ENCODE measurements around the gene RPL36.
A peak's percentile ranks its signal among the peaks of the same experiment; 100 is the strongest.

The RPL36 gene

DNA sequence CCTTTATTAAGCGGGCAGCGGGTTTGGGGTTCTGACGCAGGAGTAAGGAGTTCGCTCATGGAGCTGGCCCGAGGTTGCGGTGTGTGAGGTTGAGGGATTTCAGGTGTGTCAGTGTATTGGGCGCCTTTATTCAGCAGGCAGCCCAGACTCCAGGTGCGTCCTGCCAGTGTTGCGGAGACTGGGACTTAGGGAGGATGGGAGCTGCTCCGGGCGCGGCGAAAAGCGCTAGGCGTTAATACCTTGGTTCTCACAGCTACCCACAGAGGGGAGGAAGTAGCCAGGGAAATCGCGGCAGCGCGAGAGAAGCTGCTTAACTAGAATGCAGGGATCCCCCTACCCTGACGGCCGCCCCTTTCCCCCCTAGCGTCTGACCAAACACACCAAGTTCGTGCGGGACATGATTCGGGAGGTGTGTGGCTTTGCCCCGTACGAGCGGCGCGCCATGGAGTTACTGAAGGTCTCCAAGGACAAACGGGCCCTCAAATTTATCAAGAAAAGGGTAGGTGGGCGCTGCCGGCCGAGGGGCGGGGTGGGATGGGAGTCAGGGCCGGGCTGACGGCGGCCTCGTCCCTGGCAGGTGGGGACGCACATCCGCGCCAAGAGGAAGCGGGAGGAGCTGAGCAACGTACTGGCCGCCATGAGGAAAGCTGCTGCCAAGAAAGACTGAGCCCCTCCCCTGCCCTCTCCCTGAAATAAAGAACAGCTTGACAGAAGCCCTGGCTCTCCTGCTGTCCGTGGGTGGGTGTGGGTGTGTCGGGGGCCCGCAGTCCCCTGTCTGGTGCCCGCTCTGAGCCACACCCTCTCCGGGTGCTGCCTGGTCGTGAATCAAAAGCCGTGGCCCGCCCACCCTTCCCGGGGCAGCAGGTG lies 1.1 kb downstream of the RPL36 start:
- no peaks in the 10 kb centered on the region for H3K27me3 ChIP-seq (ENCODE audit: low read depth)
- H3K4me3 ChIP-seq, result peak overlapping the region; percentile 98
- peaks cover 14% of the 10 kb centered on the region for H3K4me1 ChIP-seq
- no peaks in the 10 kb centered on the region for H3K9me3 ChIP-seq
- in situ Hi-C loops (cut with MboI; ENCODE audit: low sequenced_read_pairs), result no loop called here
- H3K36me3 ChIP-seq (replicated peaks), result peaks cover 60% of the 10 kb centered on the region
- peak; percentile 27 to 76 for DNase-seq (ENCODE audit: low spot score in 2 of 2)

DNA sequence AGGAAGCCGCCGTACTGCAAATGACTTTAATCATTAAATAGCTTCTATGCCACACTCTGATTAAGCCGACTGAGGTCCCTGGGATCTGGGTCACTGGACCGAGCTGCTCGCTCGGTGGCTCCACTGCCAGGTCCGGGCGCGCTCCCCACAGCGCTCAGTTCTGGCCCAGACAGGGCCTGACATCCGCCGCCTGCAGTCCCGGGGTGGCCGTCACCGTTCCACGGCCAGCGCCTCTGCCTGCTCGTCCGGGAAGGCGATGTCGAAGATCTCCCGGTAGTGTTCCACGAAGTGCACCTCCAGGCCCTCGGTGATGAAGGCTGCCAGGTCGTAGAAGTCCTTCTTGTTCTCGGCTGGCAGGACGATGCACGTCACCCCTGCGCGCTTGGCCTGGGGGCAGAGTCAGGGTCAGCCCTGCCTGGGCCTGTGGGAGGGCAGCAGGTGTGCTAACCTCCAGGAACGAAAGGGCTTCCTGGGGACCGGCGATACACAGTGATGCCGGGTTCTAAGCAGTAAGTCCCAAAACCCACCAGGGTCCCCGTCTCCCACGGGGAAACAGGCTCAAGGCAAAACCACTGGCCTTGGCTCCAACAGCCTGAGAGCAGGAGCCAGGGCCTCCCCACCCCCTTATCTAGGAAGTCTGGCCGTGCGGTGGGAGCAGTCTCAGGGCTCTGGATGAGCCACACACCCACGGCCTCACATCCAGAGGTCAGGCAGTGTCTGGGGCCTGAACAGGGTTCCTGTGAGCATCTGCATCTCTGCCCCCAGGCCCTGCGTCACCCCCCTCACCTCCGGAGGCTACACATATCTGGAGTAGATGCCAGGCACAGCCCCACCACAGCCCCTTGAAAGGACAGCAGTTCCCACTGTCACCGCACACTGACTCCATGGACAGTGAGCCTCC lies 2.0 kb downstream of the RPL36 start:
- DNase-seq (ENCODE audit: low spot score in 2 of 2), result peak in 1 of 2 experiments; percentile 55
- Histone ChIP-seq H3K36me3 (replicated peaks) (peaks cover 69% of the 10 kb centered on the region), H3K27me3 (ENCODE audit: low read depth) (no peaks in the 10 kb centered on the region), H3K4me3 (peak overlapping the region; percentile 98), H3K4me1 (peaks cover 10% of the 10 kb centered on the region), H3K9me3 (no peaks in the 10 kb centered on the region)
- in situ Hi-C loops (cut with MboI; ENCODE audit: low sequenced_read_pairs), result no loop called here

DNA sequence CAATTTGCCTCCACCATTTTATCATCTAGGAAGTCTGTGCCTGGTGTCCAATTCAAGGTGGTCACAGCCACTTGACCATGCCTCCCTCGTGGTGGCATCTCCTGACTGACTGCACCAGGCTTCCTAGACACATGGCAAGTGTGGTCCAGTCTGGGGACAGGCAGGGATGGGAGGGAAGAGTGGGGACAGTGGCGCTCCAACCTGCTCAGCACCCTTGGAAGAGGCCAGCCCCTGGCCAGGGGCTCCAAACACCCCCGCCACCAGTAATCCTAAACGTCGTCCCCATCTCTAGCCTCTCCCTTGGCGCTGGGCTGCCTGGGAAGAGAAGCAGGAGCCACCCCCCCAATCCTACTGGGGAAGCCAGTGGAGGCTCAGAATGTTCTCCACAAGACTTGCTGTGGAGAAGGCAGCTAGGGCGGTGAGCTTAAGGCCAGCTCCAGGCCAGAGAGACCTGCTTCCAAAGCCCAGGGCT lies 2.7 kb downstream of the RPL36 start:
- in situ Hi-C loops (cut with MboI; ENCODE audit: low sequenced_read_pairs), result no loop called here
- Histone ChIP-seq H3K4me1 (peaks cover 7% of the 10 kb centered on the region), H3K36me3 (replicated peaks) (peaks cover 70% of the 10 kb centered on the region), H3K4me3 (peak overlapping the region; percentile 98; the same call in 1 of the 2 replicates), H3K9me3 (no peaks in the 10 kb centered on the region), H3K27me3 (ENCODE audit: low read depth) (no peaks in the 10 kb centered on the region)
- no peak for DNase-seq (ENCODE audit: low spot score in 2 of 2)

DNA sequence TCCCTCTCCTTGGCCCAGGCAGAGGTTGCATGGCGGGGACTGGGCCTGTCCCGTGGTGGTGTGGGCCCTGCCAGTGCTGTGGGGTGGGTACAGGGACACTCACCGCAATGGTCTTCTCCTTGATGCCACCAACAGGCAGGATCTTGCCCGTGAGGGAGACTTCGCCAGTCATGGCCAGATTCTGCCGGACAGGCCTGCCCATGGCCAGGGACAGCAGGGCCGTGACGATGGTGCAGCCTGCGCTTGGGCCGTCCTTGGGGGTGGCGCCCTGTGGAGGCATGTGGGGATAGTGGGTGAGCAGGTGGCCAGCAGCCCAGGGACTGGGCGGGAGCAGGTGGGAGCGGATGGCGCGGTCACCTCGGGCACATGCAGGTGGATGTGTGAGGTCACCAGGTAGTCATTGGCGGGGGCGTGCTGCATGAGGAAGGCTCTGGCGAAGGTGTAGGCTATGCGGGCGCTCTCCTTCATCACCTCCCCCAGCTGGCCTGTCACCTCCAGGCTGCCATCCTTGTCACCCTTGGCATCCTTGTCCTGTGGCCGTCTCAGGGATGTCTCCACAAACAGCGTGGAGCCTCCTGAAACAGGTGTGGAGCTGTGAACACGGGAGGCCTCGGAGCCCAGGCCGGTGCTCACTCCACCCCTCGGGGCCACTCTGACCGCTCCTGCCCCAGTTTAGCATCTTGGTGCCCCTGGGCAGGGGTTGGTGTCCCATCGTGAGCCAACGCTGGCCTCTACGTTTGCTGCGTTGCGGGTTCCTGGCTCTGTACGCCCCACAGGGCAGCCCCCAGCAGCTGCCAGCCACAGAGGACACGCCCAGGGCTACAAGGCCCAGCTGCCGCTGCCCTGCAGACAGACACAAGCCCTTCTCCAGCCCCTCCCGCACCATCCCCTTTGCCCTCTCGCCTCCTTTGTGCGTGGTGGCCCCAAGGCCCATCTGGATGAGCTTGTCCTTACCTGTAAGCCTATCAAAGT lies 3.4 kb downstream of the RPL36 start:
- in situ Hi-C loops (cut with MboI; ENCODE audit: low sequenced_read_pairs), result no loop called here
- H3K27me3 ChIP-seq (ENCODE audit: low read depth), result no peaks in the 10 kb centered on the region
- H3K4me1 ChIP-seq, result peaks cover 7% of the 10 kb centered on the region
- no peaks in the 10 kb centered on the region for H3K9me3 ChIP-seq
- DNase-seq (ENCODE audit: low spot score in 2 of 2), result no peak
- H3K4me3 ChIP-seq, result no peak overlapping the region
- H3K36me3 ChIP-seq (replicated peaks), result peaks cover 75% of the 10 kb centered on the region

DNA sequence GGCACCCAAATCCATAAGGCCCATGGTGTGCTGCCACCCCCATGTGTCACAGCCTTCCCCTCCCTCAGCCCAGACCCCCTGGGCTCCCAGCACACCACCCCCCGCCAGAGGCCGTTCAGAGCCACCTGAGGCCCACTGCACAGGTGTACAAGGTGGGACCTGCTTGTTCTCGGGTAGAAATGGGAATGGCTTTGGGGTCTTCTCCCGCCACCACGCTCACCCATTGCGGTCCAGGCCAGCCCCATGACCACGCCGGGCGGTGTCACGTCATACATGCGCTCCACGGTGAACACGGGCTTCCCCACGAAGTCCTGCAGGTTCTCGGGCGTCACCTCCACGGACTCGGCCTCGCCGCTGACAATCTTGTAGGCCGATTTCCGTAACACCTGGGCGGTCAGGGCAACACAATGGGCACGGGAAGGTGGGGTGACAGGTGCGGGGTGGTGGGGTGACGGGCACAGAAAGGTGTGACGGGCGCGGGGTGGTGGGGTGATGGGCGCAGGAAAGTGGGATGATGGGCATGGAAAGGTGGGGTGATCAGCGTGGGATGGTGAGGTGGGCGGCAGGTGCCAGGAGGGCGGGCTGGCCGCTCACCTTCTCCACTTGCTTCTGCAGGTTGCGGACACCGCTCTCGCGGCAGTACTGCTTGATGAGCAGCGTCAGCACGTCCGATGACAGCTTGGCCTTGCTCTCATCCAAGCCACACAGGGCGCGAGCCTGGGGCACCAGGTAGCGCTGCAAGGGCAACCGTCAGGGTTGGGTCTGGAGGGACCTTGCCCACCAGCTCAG lies 4.3 kb downstream of the RPL36 start:
- no peak overlapping the region for H3K4me3 ChIP-seq
- no peak for DNase-seq (ENCODE audit: low spot score in 2 of 2)
- H3K9me3 ChIP-seq, result no peaks in the 10 kb centered on the region
- H3K36me3 ChIP-seq (replicated peaks), result peaks cover 84% of the 10 kb centered on the region
- in situ Hi-C loops (cut with MboI; ENCODE audit: low sequenced_read_pairs), result no loop called here
- peaks cover 7% of the 10 kb centered on the region for H3K4me1 ChIP-seq
- H3K27me3 ChIP-seq (ENCODE audit: low read depth), result no peaks in the 10 kb centered on the region

DNA sequence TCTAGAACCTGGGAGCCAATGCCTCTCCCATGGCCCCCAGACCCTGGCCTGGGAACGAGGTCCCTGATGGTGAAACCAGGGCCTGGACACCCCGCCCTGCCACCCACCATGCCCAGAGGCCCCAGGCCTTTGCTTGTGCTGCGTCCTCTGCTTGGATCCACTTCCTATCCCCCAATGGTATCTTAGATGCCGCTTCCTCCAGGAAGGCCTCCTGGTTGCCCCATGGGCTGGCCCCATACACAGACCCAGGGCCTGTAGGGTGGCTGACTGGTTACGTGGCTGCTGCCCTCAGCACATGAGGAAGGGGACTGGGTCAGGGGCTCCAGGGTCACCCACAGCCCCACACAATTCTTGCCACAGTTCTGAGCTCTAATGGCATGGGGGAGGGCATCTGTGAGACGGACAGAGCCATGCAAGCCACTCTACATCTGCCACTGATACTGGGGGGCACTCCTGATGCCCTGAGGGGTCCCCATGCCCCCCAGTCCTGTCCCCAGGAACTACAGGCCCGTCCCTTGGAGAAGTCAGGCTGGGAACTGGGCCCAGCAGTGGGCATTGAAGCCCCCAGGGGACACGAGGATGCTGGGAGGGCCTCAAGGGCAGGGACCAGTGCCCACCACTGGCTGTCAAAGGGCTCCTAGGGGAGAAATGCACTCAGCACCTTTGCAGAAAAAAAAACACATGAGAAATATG lies 5.0 kb downstream of the RPL36 start:
- in situ Hi-C loops (cut with MboI; ENCODE audit: low sequenced_read_pairs), result no loop called here
- Histone ChIP-seq H3K4me3 (no peak overlapping the region), H3K27me3 (ENCODE audit: low read depth) (no peaks in the 10 kb centered on the region), H3K4me1 (peaks cover 7% of the 10 kb centered on the region), H3K9me3 (no peaks in the 10 kb centered on the region), H3K36me3 (replicated peaks) (peaks cover 91% of the 10 kb centered on the region)
- no peak for DNase-seq (ENCODE audit: low spot score in 2 of 2)

DNA sequence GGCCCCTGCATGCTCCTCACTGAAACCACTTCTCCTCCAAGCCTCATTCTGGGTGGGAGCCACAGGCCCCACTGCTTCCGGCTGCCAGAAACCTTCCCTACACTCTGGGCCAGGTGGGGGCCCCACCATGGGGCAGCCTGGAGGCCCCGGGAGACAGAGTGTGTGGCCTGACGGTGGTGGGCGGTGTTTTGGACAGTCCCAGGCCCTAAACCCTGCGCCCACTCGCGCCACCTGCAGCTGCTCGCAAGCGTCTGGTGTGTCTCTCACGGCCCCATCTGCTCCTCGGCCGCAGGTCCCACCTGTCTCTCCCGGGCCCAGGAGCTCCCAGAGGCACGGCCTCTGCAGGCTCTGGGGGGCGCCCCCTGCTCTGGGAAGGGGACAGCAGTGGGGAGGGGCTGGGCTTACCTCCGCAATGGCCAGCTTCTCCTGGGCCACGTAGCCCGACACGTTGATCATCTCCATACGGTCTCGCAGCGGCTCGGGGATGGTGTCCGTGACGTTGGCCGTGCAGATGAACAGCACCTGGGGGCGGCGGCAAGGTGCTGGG lies 5.6 kb downstream of the RPL36 start:
- no peaks in the 10 kb centered on the region for H3K9me3 ChIP-seq
- peaks cover 7% of the 10 kb centered on the region for H3K4me1 ChIP-seq
- peaks cover 92% of the 10 kb centered on the region for H3K36me3 ChIP-seq (replicated peaks)
- H3K27me3 ChIP-seq (ENCODE audit: low read depth), result no peaks in the 10 kb centered on the region
- DNase-seq (ENCODE audit: low spot score in 2 of 2), result no peak
- in situ Hi-C loops (cut with MboI; ENCODE audit: low sequenced_read_pairs), result no loop called here
- no peak overlapping the region for H3K4me3 ChIP-seq

DNA sequence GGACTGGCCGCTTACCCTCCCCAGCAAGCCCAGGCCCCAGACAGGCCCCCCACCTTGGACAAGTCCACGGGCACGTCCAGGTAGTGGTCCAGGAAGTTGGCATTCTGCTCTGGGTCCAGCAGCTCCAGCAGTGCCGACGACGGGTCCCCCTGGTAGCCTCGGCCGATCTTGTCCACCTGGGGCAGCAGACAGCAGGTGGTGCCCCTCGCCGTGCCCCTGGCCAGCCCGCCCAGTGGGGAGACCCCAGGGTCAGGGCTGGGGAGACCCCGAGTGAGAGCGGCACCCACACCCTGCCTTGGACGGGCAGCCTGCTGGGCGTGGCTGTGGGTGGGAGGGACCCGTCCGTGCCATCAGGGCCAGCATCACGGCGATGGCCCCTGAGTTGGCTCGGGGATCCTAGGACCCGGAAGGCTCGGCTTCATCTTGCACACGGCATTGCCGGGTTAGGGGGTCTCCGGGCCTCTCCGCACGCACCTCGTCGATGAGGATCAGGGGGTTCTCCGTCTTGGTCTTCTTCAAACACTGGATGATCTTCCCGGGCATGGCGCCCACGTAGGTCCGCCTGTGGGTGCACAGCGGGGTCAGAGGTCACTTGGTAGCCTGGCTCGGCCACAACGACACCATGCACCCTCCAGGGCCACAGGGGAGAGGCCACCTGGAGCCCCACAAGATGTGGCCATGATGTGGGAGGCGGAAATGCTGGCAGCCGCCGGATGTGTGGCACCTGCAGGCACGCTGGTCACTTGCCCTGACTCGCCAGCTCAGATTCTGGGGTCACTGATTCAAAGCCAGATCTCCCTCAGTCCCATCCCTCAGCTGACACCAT lies 6.3 kb downstream of the RPL36 start:
- H3K4me3 ChIP-seq, result no peak overlapping the region
- H3K4me1 ChIP-seq, result peaks cover 7% of the 10 kb centered on the region
- H3K36me3 ChIP-seq (replicated peaks), result peaks cover 92% of the 10 kb centered on the region
- DNase-seq (ENCODE audit: low spot score in 2 of 2), result no peak
- H3K9me3 ChIP-seq, result no peaks in the 10 kb centered on the region
- in situ Hi-C loops (cut with MboI; ENCODE audit: low sequenced_read_pairs), result no loop called here
- H3K27me3 ChIP-seq (ENCODE audit: low read depth), result no peaks in the 10 kb centered on the region

DNA sequence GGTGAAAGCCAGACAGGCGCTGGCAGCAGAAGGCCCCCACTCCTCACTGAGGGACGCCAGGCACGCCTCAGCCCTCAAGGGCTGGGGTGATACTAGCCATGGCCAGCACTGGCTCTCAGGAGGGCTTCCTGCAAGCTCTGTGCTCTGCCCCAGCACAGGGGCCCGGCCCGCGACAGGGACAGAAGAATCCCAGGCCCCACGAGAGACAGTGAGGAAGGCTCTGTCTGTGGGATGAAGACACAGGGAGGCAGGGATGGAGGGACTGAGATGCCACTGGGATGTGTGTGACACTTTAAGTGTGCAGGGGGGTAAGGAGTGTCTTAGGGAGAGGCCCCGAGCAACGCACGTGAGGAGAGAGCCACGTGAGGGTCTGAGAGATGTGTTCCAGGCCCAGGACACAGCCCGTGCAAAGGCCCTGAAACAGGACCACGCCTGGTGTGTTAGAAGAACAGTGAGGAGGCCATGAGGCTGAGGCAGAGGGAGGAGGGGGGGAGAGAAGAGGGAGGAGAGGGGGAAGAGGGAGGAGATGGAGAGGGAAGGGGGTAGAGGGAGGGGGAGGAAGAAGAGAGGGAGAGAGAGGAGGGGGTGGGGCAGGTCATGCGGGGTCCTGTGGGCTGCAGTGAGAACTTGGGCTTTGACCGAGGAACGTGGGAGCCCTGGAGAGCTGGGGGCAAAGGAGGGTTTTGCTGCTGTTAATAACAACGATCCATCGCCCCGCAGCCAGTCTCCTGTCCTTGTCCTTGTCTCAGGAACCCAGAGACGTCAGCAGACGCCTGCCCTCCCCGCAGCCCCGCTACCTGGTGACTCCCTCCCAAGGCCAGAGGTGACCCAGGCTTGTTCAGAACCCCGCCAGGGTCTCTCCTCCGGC lies 7.2 kb downstream of the RPL36 start:
- H3K36me3 ChIP-seq (replicated peaks), result peaks cover 83% of the 10 kb centered on the region
- no peaks in the 10 kb centered on the region for H3K9me3 ChIP-seq

DNA sequence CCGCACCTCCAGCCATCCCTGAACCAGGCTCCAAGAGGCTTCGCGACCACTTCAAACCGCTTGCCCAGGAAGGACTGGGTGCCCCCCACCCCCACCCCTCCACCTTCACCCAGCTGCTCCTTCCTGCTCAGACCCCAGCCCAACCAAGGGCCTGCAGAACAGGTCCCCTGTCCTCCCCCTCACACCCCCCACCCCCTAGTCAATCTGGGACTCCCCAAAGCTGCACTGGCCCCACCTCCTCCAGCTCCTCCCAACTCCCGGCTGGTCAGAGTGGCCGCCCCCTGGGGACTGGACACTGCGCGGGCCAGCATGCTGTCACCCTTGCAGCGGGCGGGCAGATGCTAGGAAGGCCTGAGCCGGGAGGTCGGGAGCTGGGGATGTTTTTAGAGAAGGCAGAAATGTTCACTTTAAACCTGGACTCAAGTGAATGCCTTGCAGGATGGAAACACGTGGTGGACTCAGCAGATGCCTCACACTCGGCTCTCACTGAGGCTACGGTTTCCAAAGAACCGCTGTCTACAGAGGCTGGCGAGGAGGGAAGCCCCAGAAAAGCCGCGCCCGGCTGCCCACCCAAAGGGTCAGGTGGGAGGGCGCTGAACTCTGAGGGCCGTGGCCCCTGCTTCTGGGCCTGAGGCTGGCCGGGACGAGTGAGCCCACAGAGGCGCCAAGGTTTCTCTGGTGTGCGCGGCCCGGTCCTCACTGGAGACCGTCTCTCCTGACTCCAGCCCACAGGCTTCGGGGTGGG lies 8.0 kb downstream of the RPL36 start:
- no peak for DNase-seq (ENCODE audit: low spot score in 2 of 2)
- in situ Hi-C loops (cut with MboI; ENCODE audit: low sequenced_read_pairs), result no loop called here

More for the DNA sequence above, 7.2 kb downstream of the RPL36 start:
- Histone ChIP-seq H3K4me3 (no peak overlapping the region), H3K27me3 (ENCODE audit: low read depth) (no peaks in the 10 kb centered on the region), H3K4me1 (peaks cover 4% of the 10 kb centered on the region)
- DNase-seq (ENCODE audit: low spot score in 2 of 2), result no peak
- in situ Hi-C loops (cut with MboI; ENCODE audit: low sequenced_read_pairs), result no loop called here

More for the DNA sequence above, 8.0 kb downstream of the RPL36 start:
- Histone ChIP-seq H3K36me3 (replicated peaks) (peaks cover 79% of the 10 kb centered on the region), H3K4me1 (no peaks in the 10 kb centered on the region), H3K27me3 (ENCODE audit: low read depth) (no peaks in the 10 kb centered on the region), H3K4me3 (no peak overlapping the region), H3K9me3 (no peaks in the 10 kb centered on the region)

All from HAP-1 (cell line).